Measurements from ENCODE around the gene USP43. TPM values are rescaled to one million over a fixed set of nuclear protein-coding genes. Genes with fewer than 3 reads are reported as not detected.

Gene USP43
- total and polyA plus RNA-seq, 2 donors from 2014 or later: 1.9 to 7.8 TPM

GRCh38 chr17:9700136-9700535 lies 54.8 kb downstream of the USP43 start:
- Histone ChIP-seq H3K4me1 (ENCODE audit: control insufficient read depth in 2 of 3, insufficient read depth in 2 of 3, low read depth in 1 of 3, low read length in 3 of 3) (no peaks in the 10 kb centered on the region), H3K9ac (ENCODE audit: low read length in 3 of 3) (no peak overlapping the region), H3K27ac (ENCODE audit: low read depth in 2 of 2, low read length in 2 of 2) (no peak overlapping the region), H3K4me3 (ENCODE audit: low read length in 3 of 3) (no peak overlapping the region), H3K36me3 (ENCODE audit: control insufficient read depth in 2 of 3, insufficient read depth in 3 of 3, low read length in 3 of 3) (peaks cover 0 to 2% (median 0%) of the 10 kb centered on the region in 3 donors), H3K27me3 (ENCODE audit: control insufficient read depth, insufficient read depth, low read length) (no peaks in the 10 kb centered on the region), H3K9me3 (ENCODE audit: control insufficient read depth in 2 of 3, insufficient read depth in 1 of 3, low read length in 3 of 3) (no peaks in the 10 kb centered on the region)
- FAIRE-seq: no peak
- DNase-seq: no peak
- TF ChIP-seq CTCF (IDR thresholded peaks at IDR 0.05; ENCODE audit: borderline replicate concordance, extremely low read depth, insufficient read depth): no peak
- intact Hi-C loops (cut with DNase I): no loop called here

- no peaks in the 10 kb centered on the region for H3K4me1 ChIP-seq (ENCODE audit: control insufficient read depth in 2 of 3, insufficient read depth in 2 of 3, low read depth in 1 of 3, low read length in 3 of 3)
- H3K27ac ChIP-seq (ENCODE audit: low read depth in 2 of 2, low read length in 2 of 2): no peak overlapping the region
- DNase-seq (no peak), FAIRE-seq (no peak)
- no peak overlapping the region for H3K9ac ChIP-seq (ENCODE audit: low read length in 3 of 3)
- no peak overlapping the region for H3K4me3 ChIP-seq (ENCODE audit: low read length in 3 of 3)
- no peaks in the 10 kb centered on the region for H3K36me3 ChIP-seq (ENCODE audit: control insufficient read depth in 2 of 3, insufficient read depth in 3 of 3, low read length in 3 of 3)
- H3K27me3 ChIP-seq (ENCODE audit: control insufficient read depth, insufficient read depth, low read length): no peaks in the 10 kb centered on the region
- TF ChIP-seq CTCF (IDR thresholded peaks at IDR 0.05; ENCODE audit: borderline replicate concordance, extremely low read depth, insufficient read depth): no peak
- intact Hi-C loops (cut with DNase I): no loop called here
- H3K9me3 ChIP-seq (ENCODE audit: control insufficient read depth in 2 of 3, insufficient read depth in 1 of 3, low read length in 3 of 3): no peaks in the 10 kb centered on the region
Measured at GRCh38 chr17:9700754-9701476, 55.6 kb downstream of the USP43 start.

- no peaks in the 10 kb centered on the region for H3K9me3 ChIP-seq (ENCODE audit: control insufficient read depth in 2 of 3, insufficient read depth in 1 of 3, low read length in 3 of 3)
- intact Hi-C loops (cut with DNase I): no loop called here
- DNase-seq (no peak), FAIRE-seq (no peak)
- no peaks in the 10 kb centered on the region for H3K36me3 ChIP-seq (ENCODE audit: control insufficient read depth in 2 of 3, insufficient read depth in 3 of 3, low read length in 3 of 3)
- H3K27me3 ChIP-seq (ENCODE audit: control insufficient read depth, insufficient read depth, low read length): no peaks in the 10 kb centered on the region
- no peak overlapping the region for H3K9ac ChIP-seq (ENCODE audit: low read length in 3 of 3)
- no peak overlapping the region for H3K27ac ChIP-seq (ENCODE audit: low read depth in 2 of 2, low read length in 2 of 2)
- no peak overlapping the region for H3K4me3 ChIP-seq (ENCODE audit: low read length in 3 of 3)
- no peaks in the 10 kb centered on the region for H3K4me1 ChIP-seq (ENCODE audit: control insufficient read depth in 2 of 3, insufficient read depth in 2 of 3, low read depth in 1 of 3, low read length in 3 of 3)
- no peak for TF ChIP-seq CTCF (IDR thresholded peaks at IDR 0.05; ENCODE audit: borderline replicate concordance, extremely low read depth, insufficient read depth)
Measured at GRCh38 chr17:9702482-9702881, 57.2 kb downstream of the USP43 start.
